ENCODE data around the gene GJB2. TPM values are rescaled to one million over a fixed set of nuclear protein-coding genes. Genes with fewer than 3 reads are reported as not detected.

Gene GJB2
- total and polyA plus RNA-seq, 2 of the 8 experiments (the other 6 are each of a cell fraction or from before 2014, with no cell fraction given): 0.20 to 0.21 TPM

DNA sequence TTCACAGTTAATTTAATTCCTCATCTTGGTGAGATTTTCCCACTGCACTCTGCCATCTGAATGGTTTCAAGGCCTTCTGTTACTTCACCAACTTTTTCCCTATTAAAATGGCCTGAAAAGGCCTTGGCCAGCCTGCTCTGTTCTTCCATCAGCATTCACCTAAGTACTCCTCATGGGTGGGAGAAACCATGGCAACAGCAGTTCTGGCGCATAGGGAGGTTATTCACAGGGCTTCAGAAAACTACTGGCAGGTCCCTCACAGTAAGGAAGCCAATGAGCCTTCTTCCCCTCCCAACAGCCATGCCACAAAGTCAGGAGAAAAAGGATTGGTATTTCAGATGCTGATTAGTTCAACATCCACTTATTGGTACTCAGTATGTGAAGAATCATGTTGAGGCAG is 17.2 kb upstream of the GJB2 start:
- Histone ChIP-seq H3K56ac (replicated peaks; ENCODE audit: insufficient read length, low read depth, low read length) (no peak overlapping the region), H2BK5ac (ENCODE audit: low read depth, low read length) (no peak overlapping the region), H3K4me1 (replicated peaks in 1 of 4; ENCODE audit: control insufficient read depth in 3 of 4, insufficient read depth in 4 of 4, low read length in 3 of 4) (peaks cover 0 to 3% (median 0%) of the 10 kb centered on the region in 4 experiments; a peak in 1 of 7 replicates), H3K4me3 (ENCODE audit: extremely low read depth in 1 of 4, insufficient read depth in 2 of 4, low read depth in 3 of 4, low read length in 4 of 4) (no peak overlapping the region), H2BK120ac (replicated peaks; ENCODE audit: low read depth, low read length) (no peak overlapping the region), H3K18ac (ENCODE audit: extremely low read depth, low read length) (no peak overlapping the region), H3K4ac (replicated peaks; ENCODE audit: insufficient read length, low read depth, low read length) (no peak overlapping the region), H3K27me3 (replicated peaks in 1 of 4; ENCODE audit: control insufficient read depth in 3 of 4, extremely low read depth in 1 of 4, insufficient read depth in 3 of 4, low read length in 3 of 4) (peaks cover 0 to 3% (median 0%) of the 10 kb centered on the region in 4 experiments; a peak in 1 of 7 replicates), H4K8ac (ENCODE audit: extremely low read depth, insufficient read depth, low read length) (no peak overlapping the region), H3K27ac (ENCODE audit: low read depth, low read length) (no peak overlapping the region), H4K20me1 (replicated peaks in 1 of 2; ENCODE audit: control insufficient read depth in 1 of 2, insufficient read depth in 2 of 2, low read length in 2 of 2) (peaks cover 0 to 2% of the 10 kb centered on the region in 2 experiments), H2AK5ac (ENCODE audit: low read depth, low read length) (no peak overlapping the region), H3K4me2 (ENCODE audit: insufficient read depth in 1 of 2, low read depth in 2 of 2, low read length in 2 of 2) (no peak overlapping the region), H3K9ac (replicated peaks in 1 of 4; ENCODE audit: extremely low read depth in 1 of 4, low read depth in 3 of 4, low read length in 3 of 4) (no peak overlapping the region), H3K79me1 (ENCODE audit: low read depth, low read length) (no peaks in the 10 kb centered on the region), H3K36me3 (ENCODE audit: control insufficient read depth in 2 of 4, insufficient read depth in 4 of 4, low read length in 3 of 4) (no peaks in the 10 kb centered on the region), H3K79me2 (ENCODE audit: control insufficient read depth in 1 of 2, insufficient read depth in 2 of 2, low read length in 2 of 2) (no peaks in the 10 kb centered on the region), H3K14ac (ENCODE audit: insufficient read length) (no peak overlapping the region), H2BK15ac (ENCODE audit: low read length) (no peak overlapping the region), H2BK20ac (ENCODE audit: low read length) (no peak overlapping the region), H4K5ac (ENCODE audit: insufficient read length, low read depth, low read length) (no peak overlapping the region), H2AFZ (ENCODE audit: low read length) (no peak overlapping the region), H3K23me2 (ENCODE audit: low read depth, low read length) (no peaks in the 10 kb centered on the region), H3K9me3 (ENCODE audit: insufficient read depth in 2 of 2, low read depth in 1 of 2, low read length in 1 of 2) (no peaks in the 10 kb centered on the region), H2BK12ac (ENCODE audit: low read depth, low read length) (no peak overlapping the region), H3K23ac (ENCODE audit: insufficient read length) (no peak overlapping the region), H4K91ac (replicated peaks; ENCODE audit: insufficient read length, low read length) (no peak overlapping the region)
- CTCF ChIA-PET (ENCODE audit: partially characterized antibody): interaction anchor here (0.5 to 1.5 kb wide), 2 partner anchors 13 to 514 kb away, joined by 3 to 8 read pairs; no protein-coding TSS in a partner anchor
- FAIRE-seq (no peak), DNase-seq (ENCODE audit: low read depth in 1 of 2, low spot score in 2 of 2) (no peak)
- POLR2A ChIA-PET (ENCODE audit: partially characterized antibody): no interaction called here
- WGBS, 2 experiments (ENCODE audit: extremely low coverage in 1 of 2, insufficient coverage in 1 of 2, insufficient read length in 1 of 2, insufficient replicate concordance in 2 of 2, low coverage in 1 of 2, low lambda C conversion rate in 2 of 2, missing lambda C conversion rate in 1 of 2): 80% methylated on average over 1 of the region's 1 CpG; no CpG with 5 or more reads in 1 of the 2 experiments
- TF ChIP-seq, protein P1, sequence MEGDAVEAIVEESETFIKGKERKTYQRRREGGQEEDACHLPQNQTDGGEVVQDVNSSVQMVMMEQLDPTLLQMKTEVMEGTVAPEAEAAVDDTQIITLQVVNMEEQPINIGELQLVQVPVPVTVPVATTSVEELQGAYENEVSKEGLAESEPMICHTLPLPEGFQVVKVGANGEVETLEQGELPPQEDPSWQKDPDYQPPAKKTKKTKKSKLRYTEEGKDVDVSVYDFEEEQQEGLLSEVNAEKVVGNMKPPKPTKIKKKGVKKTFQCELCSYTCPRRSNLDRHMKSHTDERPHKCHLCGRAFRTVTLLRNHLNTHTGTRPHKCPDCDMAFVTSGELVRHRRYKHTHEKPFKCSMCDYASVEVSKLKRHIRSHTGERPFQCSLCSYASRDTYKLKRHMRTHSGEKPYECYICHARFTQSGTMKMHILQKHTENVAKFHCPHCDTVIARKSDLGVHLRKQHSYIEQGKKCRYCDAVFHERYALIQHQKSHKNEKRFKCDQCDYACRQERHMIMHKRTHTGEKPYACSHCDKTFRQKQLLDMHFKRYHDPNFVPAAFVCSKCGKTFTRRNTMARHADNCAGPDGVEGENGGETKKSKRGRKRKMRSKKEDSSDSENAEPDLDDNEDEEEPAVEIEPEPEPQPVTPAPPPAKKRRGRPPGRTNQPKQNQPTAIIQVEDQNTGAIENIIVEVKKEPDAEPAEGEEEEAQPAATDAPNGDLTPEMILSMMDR (IDR thresholded peaks at IDR 0.05; ENCODE audit: control extremely low read depth in 1 of 3, insufficient read depth in 1 of 3, low read depth in 1 of 3, low read length in 3 of 3): no peak
- TF ChIP-seq BCL11A (IDR thresholded peaks at IDR 0.05; ENCODE audit: low read depth in 2 of 2, low read length in 2 of 2) (no peak), SP1 (IDR thresholded peaks at IDR 0.05; ENCODE audit: low read depth, low read length) (no peak), POLR2A (IDR thresholded peaks at IDR 0.05; ENCODE audit: control extremely low read depth in 1 of 2, low read depth in 2 of 2, low read length in 2 of 2) (no peak), SIX5 (IDR thresholded peaks at IDR 0.05; ENCODE audit: low read depth, low read length) (no peak), SP2 (IDR thresholded peaks at IDR 0.05; ENCODE audit: low read length) (no peak), CHD1 (IDR thresholded peaks at IDR 0.05; ENCODE audit: low read depth, low read length) (no peak), CHD2 (IDR thresholded peaks at IDR 0.05; ENCODE audit: low read length) (no peak), ASH2L (IDR thresholded peaks at IDR 0.05; ENCODE audit: low read length) (no peak), KDM1A (IDR thresholded peaks at IDR 0.05; ENCODE audit: borderline replicate concordance, low read length) (no peak), FOSL1 (IDR thresholded peaks at IDR 0.05; ENCODE audit: insufficient read depth, low read depth, low read length) (no peak)
- TF ChIP-seq, protein P2, sequence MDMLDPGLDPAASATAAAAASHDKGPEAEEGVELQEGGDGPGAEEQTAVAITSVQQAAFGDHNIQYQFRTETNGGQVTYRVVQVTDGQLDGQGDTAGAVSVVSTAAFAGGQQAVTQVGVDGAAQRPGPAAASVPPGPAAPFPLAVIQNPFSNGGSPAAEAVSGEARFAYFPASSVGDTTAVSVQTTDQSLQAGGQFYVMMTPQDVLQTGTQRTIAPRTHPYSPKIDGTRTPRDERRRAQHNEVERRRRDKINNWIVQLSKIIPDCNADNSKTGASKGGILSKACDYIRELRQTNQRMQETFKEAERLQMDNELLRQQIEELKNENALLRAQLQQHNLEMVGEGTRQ (IDR thresholded peaks at IDR 0.05; ENCODE audit: low read length): no peak
